GM12874 (cell line): ENCODE results near the gene ZFTA.

ENCODE experiments used
- CTCF ChIP-seq: IDR thresholded peaks from 2 replicates; pipeline ENCODE4 v1.5.1; 2011; ENCODE audit warnings: low read depth, mild to moderate bottlenecking, control low read depth, low read length, moderate library complexity; ENCODE audit not compliant: insufficient read depth

The ZFTA gene

GRCh38 chr11:63770763-63771162, 2.2 kb upstream of the ZFTA start:
- no peak for TF ChIP-seq CTCF

GRCh38 chr11:63769714-63770455, 1.3 kb upstream of the ZFTA start:
- TF ChIP-seq CTCF: no peak

- TF ChIP-seq CTCF: no peak
Measured at GRCh38 chr11:63769042-63769713, 603 bp upstream of the ZFTA start.

GRCh38 chr11:63767565-63768236, 874 bp downstream of the ZFTA start:
- TF ChIP-seq CTCF: no peak

GRCh38 chr11:63767267-63767564, 1.4 kb downstream of the ZFTA start:
- TF ChIP-seq CTCF: no peak

GRCh38 chr11:63766531-63767235, 1.9 kb downstream of the ZFTA start:
- no peak for TF ChIP-seq CTCF

GRCh38 chr11:63765688-63766241, 2.8 kb downstream of the ZFTA start:
- no peak for TF ChIP-seq CTCF
